WTC11 (cell line): ENCODE measurements around the gene FOXP1.

Source experiments
- CTCF ChIP-seq: fragments of 200-600 bp; IDR thresholded peaks from 2 replicates; pipeline ENCODE4 v1.8.0; 2022; ENCODE audit warnings: antibody characterized with exemption
- ESRRA ChIP-seq: sonication (generic); formaldehyde crosslinking; IDR thresholded peaks from 2 replicates; pipeline ENCODE4 v1.8.1; 2022; ENCODE audit warnings: mild to moderate bottlenecking, missing genetic modification reagents, borderline replicate concordance
- FOXP4 ChIP-seq: sonication (generic); formaldehyde crosslinking; IDR thresholded peaks from 2 replicates; pipeline ENCODE4 v1.8.0; 2022; ENCODE audit warnings: mild to moderate bottlenecking, missing genetic modification reagents
- JUN ChIP-seq: sonication (generic); formaldehyde crosslinking; IDR thresholded peaks from 2 replicates; pipeline ENCODE4 v1.8.0; 2023; ENCODE audit warnings: mild to moderate bottlenecking, missing genetic modification reagents
- KAT7 ChIP-seq: sonication (generic); formaldehyde crosslinking; IDR thresholded peaks from 2 replicates; pipeline ENCODE4 v1.8.1; 2023; ENCODE audit warnings: missing genetic modification reagents, mild to moderate bottlenecking, borderline replicate concordance
- MYBL2 ChIP-seq: sonication (generic); formaldehyde crosslinking; IDR thresholded peaks from 2 replicates; pipeline ENCODE4 v1.8.1; 2023; ENCODE audit warnings: mild to moderate bottlenecking, moderate library complexity, missing genetic modification reagents
- NFATC4 ChIP-seq: fragments of 250-450 bp; sonication (Bioruptor Pico); IDR thresholded peaks from 2 replicates; pipeline ENCODE4 v1.9.0; 2021; ENCODE audit warnings: mild to moderate bottlenecking
- NR2C2 ChIP-seq: sonication (generic); formaldehyde crosslinking; IDR thresholded peaks from 2 replicates; pipeline ENCODE4 v1.8.0; 2022; ENCODE audit warnings: mild to moderate bottlenecking, missing genetic modification reagents
- USF1 ChIP-seq: sonication (generic); formaldehyde crosslinking; IDR thresholded peaks from 2 replicates; pipeline ENCODE4 v1.8.0; 2022; ENCODE audit warnings: mild to moderate bottlenecking, missing genetic modification reagents
- ZBTB21 ChIP-seq: sonication (generic); formaldehyde crosslinking; IDR thresholded peaks from 2 replicates; pipeline ENCODE4 v1.8.1; 2023; ENCODE audit warnings: mild to moderate bottlenecking, missing genetic modification reagents, borderline replicate concordance
- ZNF138 ChIP-seq: sonication (generic); formaldehyde crosslinking; conservative IDR thresholded peaks from 2 replicates; pipeline ENCODE4 v1.8.1; 2022; ENCODE audit warnings: mild to moderate bottlenecking, moderate library complexity, missing genetic modification reagents

GRCh38 chr3:71614426-71614825 lies 30.9 kb upstream of the FOXP1 start:
- TF ChIP-seq CTCF (no peak), KAT7 (CRISPR knock-in tag) (no peak), NFATC4 (no peak), ESRRA (no peak), FOXP4 (no peak), MYBL2 (no peak), JUN (CRISPR knock-in tag) (no peak), USF1 (no peak), ZNF138 (CRISPR knock-in tag) (no peak), NR2C2 (CRISPR knock-in tag) (no peak), ZBTB21 (CRISPR knock-in tag) (no peak)
